GM21529 (cell line): ENCODE measurements around the gene BHLHA9.
"Not testable (repeated sequence)": the region's sequence is repeated elsewhere in the genome, so short reads cannot be mapped to it uniquely, and the experiment has no call there.

Experiments
- ATAC-seq: cut with Tn5 transposase; IDR thresholded peaks from one replicate; pipeline ENCODE4 v1.9.1; 2021; ENCODE audit not compliant: unreplicated experiment

BHLHA9 gene

GRCh38 chr17:1270210-1271029 is at the start of gene BHLHA9:
BHLHA9 (plus strand) TSS chr17:1270444; CDS start chr17:1270564, 120 bp downstream.
- ATAC-seq, result no peak

DNA sequence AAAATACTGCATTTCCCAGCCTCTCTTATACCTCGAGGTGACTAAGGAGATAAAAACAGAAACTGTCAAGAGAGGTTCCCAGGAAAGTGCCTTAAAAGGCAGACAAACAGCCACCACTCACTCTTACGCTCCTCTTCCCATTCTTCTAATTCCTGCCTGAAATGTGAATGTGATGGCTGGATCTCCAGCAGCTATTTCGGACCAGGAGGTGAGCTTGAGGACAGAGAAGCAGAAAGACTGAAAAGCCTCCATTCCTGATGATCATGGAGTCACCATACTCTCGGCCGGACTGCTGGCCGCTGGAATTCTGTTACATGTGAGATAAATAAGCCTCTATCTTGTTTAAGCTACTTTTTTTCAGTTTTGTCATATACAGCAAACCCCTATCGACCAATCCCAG is 49.0 kb upstream of the BHLHA9 start:
- no peak for ATAC-seq

- ATAC-seq, result no peak
Measured at GRCh38 chr17:1222321-1222720, 47.9 kb upstream of the BHLHA9 start.

DNA sequence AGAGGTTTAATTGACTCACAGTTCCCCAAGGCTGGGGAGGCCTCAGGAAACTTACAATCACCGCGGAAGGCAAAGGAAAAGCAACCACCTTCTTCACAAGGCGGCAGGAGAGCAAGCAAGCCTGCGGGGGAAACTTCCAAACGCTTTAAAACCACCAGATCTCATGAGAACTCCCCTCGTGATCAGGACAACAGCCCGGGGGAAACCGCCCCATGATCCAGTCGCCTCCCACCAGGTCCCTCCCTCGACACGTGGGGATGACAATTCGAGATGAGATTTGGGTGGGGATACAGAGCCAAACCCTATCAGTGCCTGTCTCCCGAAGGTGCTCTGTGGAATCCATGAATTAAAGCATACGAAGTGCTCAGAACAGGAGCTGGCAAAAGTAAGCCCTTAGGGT is 46.6 kb upstream of the BHLHA9 start:
- ATAC-seq, result no peak

DNA sequence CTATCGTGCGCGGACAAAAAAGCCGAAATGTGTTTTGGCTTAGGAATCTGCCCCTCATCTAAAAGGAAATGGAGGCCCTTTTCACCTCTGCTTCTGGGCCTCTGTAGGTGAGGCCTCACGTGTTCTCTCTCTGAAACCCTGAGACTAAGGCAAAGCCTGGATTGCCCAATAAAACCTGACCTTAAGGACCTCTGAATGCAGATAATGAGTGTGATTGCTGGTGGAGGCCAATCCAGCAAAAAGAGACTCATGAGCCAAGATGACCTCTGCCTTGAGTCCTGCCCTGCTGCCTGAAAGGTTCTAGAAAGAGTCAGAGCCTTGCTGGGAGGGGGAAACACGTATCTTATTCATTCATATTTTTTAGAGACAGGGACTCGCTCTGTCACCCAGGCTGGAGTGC is 45.9 kb upstream of the BHLHA9 start:
- no peak for ATAC-seq

- no peak for ATAC-seq
Measured at GRCh38 chr17:1226308-1226707, 43.9 kb upstream of the BHLHA9 start.

GRCh38 chr17:1227365-1227764 is 42.9 kb upstream of the BHLHA9 start:
- ATAC-seq, result no peak

DNA sequence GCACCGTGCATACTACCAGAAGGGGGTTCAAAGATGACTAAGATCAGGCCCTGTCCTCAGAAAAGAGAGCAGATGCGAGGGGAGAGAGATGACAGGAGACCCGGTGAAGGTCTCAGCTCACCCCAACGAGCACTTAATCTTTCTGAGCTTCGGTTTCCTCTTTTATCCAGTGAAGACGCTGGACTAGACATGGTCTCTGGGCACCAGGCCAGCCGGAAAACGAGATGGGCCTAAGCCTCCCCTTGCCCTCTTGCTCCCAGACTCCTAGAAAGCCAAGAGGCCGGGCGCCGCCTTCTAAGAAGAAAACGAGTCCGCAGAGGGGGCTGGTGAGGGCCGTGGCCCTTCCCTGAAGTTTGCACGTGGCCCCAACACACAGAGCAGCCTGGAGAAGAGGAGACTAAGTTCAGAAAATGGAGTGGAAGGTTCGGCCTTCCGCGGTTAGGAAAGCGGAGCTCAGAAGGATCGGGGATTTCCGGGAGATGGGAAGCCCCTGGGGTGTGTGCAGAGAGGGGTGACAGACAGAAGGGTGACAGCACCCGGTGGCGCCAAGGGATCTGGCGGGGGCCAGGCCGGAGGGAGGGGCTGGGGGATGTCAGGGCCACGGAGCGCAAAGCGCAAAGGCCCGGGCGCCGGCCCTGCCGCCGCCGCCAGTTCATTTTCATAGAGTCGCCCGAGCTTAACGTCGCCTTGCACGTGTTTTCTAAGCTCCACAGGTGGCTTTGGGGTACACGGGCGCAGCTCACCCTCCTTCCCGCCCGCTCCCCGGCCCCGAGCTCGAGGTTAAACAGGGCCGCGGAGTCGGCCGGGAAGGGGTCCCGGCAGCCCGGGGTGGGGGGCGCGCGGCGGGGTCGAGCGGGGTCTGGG is 42.1 kb upstream of the BHLHA9 start:
- ATAC-seq, result peak; percentile 35

GRCh38 chr17:1228781-1229348 is 41.4 kb upstream of the BHLHA9 start:
- peak; percentile 16 for ATAC-seq

- peak; percentile 46 for ATAC-seq
Measured at GRCh38 chr17:1229349-1229899, 40.8 kb upstream of the BHLHA9 start.

DNA sequence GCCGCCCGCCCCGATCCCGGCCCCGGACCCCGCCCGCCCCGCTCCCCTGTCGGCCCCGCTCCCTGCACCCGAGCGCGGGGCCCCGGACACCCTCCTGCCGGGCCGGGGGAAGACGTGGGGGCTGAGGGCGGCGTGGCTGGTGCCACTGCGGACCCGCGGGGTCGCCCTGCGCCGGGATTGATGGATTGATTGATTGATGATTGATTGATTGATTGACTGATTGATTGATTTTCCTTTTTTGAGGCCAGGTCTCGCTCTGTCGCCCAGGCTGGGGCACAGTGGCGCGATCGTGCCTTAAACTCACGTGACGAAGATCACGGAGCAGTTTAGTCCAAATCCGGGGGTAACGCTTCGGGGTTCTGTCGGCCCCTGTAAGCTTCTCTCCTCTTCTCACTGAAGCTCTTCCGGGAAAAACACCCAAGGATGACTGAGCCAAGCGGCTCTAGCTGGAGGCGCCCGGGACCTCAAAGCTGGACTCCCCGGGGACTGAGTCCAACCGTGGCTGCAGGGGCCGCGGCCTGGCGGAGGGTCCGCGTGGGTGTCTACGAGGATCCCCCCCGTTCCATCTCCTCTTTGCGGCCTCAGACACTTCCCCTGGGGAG is 40.2 kb upstream of the BHLHA9 start:
- no peak for ATAC-seq

DNA sequence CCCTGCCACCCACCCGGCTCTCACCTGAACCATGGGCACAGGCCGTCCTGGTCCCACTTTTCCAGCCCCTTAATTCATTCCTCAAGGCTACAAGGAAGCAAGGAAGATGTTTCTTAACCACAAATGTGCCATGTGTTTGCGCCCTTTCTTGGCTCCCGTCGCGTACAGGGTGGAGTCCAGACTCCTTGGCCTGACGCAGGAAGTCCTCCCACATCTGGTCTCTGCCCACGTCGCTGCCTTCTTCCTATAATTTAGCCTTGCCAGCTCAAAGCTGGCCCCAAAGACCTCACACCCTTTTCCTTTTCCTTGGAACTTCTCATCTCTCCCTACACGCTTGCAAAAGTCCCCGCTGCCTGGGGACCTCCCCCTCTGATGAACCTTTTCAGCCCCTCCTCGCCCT is 38.8 kb upstream of the BHLHA9 start:
- no peak for ATAC-seq

- no peak for ATAC-seq
Measured at GRCh38 chr17:1232331-1232730, 37.9 kb upstream of the BHLHA9 start.

- no peak for ATAC-seq
Measured at GRCh38 chr17:1232786-1233185, 37.5 kb upstream of the BHLHA9 start.

DNA sequence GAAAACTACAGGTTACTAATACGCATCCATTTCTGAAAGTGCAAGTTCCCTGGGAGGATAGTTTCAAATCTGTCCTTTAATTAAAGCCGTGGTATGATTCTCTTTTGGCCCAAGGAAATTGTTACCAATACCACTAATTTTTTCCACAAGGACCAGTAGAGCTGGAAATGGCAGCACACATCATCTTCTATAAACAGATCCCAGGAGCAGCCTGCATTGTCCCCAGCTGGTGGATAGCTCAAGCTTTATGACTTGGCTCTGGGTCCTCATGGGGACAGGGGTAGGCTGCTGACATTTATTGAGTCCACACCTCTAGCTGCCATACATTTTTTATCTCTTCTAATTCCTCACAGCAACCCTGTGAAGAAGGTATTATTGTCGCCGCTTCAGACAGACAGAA is 35.8 kb upstream of the BHLHA9 start:
- ATAC-seq, result no peak

DNA sequence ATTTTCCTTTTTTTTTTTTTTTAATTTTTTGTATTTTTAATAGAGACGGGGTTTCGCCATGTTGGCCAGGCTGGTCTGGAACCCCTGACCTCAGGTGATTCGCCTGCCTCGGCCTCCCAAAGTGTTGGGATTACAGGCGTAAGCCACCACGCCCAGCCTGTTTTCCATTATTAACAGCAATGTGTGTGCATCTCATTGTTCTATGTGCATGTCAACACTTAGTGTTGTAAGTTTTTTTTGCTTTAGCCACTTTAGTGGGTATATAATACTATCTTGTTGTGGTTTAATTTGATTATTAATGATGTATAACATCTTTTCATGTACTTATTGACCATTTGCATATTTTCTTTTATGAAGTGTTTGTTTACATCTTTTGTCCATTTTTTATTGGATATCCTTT is 32.8 kb upstream of the BHLHA9 start:
- ATAC-seq, result no peak

GRCh38 chr17:1239210-1239609 is 31.0 kb upstream of the BHLHA9 start:
- ATAC-seq, result no peak

GRCh38 chr17:1240426-1240825 is 29.8 kb upstream of the BHLHA9 start:
- not testable (repeated sequence) for ATAC-seq

DNA sequence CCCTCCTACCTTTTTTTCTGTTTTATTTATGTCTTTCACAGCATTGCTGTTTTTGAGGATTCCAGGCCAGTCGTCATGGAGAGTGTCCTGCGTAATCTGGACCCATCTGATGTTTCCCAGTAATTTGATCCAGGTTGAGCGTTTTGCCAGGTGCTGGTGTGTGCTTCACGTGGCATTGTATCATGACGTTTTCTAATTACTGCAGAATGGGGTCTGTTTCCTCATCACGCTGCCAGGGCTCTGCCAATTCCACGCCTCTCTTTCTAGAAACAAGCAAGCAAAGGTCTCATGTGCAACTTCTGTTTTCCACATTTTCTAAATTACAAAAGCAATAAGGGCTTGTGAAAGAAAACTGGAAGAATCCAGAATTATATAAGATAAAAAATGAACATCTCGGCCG is 28.3 kb upstream of the BHLHA9 start:
- no peak for ATAC-seq

- ATAC-seq, result no peak
Measured at GRCh38 chr17:1244606-1245012, 25.6 kb upstream of the BHLHA9 start.
